Putamen (tissue), 1 donor: Measurements from ENCODE around the gene CRISPLD2.

ENCODE experiments used
- DNase-seq: peaks from one replicate; pipeline ENCODE4 v3.0.0-alpha.2; 2016; ENCODE audit warnings: low spot score

Gene CRISPLD2

DNA sequence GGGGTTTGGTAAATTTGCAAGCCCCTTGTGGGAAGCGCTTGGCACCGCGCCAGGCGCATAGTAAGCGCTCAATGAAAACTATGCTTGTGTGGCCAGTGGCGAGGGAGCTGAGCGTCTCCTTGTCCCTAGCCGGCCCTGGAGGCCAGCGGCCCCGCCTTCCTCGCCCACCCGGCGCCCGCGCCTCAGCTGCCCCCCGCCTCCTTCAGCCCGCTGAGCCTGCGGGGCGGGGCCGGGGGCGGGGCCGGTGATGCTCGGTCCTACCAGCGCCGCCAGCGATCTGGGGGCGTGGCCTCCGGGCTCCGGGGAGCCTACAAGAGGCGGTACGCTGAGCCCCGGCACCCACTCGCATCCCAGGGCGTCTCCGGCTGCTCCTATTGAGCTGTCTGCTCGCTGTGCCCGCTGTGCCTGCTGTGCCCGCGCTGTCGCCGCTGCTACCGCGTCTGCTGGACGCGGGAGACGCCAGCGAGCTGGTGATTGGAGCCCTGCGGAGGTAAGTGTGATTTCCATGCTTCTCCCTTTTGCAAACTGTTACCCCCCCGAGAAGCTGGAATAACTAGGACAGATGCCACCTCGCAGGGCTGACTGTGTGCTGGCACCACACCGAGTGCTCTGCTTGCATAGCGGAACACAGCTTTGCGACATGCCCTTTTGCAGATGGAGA is at the start of gene CRISPLD2:
TSS of gene CRISPLD2 (plus strand) at position 342 of the 661 bp plus-strand sequence. CDS start 18,511 bp downstream, outside the sequence.
- DNase-seq: peak; percentile 80

GRCh38 chr16:84773312-84773711 is 46.5 kb upstream of the CRISPLD2 start:
- no peak for DNase-seq

- DNase-seq: no peak
These were observed 45.0 kb upstream of the CRISPLD2 start for GRCh38 chr16:84774810-84775209.

DNA sequence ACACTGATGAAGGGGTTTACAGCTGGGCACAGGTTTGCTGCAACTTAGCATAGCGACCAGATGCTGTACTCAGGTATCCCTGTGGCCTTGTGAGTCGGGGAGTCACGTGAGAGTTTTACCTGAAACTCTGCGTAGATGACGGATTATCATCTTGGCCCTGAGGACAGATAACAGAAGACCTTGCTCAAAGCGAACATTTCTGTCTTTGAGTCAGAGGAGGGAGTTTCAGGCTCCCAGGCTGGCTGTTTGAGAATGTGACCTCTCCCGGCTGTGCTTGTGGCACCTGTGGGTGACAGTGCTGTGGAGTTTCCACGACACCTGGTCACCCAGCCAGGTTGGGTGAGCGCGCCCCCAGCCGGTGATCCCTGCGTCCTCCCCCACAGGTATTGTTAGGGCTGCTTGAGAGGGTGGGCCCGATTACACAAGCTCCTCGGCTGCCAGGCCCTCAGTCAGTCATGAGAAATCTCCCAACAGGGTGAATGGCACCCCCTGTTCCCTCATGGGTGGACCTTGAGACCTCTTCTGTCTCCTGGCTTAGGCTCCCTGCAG is 44.4 kb upstream of the CRISPLD2 start:
- no peak for DNase-seq

GRCh38 chr16:84777435-84777834 is 42.4 kb upstream of the CRISPLD2 start:
- DNase-seq: no peak

DNA sequence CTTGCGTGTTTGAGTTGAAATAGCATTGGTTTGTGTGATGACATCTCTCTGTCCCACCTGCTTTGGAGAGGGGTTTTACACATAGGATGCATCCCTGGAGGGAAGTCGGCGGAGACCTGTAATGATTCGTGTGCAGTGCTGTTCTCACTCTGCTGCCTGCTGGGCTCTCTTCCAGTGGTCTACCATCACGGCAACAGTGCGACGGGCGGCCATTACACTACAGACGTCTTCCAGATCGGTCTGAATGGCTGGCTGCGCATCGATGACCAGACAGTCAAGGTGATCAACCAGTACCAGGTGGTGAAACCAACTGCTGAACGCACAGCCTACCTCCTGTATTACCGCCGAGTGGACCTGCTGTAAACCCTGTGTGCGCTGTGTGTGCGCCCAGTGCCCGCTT is 41.1 kb upstream of the CRISPLD2 start:
- no peak for DNase-seq

GRCh38 chr16:84780063-84780462 is 39.7 kb upstream of the CRISPLD2 start:
- no peak for DNase-seq

DNA sequence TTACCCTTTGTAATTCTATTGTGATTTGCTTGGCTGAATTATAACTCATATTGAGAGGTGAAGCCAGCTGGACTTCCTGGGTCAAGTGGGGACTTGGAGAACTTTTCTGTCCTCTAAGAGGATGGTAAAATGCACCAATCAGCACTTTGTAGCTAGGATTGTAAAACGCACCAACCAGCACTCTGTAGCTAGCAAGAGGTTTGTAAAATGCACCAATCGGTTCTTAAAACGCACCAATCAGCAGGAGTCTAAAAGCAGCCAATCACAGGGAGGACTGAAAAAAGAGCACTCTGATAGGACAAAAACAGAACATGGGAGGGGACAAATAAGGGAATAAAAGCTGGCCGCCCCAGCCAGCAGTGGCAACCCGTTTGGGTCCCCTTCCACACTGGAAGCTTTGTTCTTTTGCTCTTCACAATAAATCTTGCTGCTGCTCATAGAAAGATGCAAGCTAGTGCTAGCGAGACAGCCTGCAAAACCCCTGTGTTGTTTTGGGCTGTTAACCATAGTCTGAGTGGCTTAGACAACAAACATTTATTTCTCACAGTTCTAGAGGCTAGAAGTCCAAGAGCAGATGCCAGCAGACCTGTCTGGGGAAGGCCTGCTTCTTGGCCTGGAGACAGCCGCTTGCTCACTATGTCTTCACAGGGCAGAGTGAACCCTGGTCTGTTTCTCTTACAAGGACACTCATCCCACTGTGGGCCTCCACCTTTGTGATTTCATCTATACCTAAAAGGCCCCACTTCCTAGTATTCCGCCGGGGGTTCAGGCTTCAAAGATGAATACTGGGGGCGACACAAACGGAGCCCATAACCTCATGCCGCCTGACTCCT is 39.0 kb upstream of the CRISPLD2 start:
- no peak for DNase-seq

DNA sequence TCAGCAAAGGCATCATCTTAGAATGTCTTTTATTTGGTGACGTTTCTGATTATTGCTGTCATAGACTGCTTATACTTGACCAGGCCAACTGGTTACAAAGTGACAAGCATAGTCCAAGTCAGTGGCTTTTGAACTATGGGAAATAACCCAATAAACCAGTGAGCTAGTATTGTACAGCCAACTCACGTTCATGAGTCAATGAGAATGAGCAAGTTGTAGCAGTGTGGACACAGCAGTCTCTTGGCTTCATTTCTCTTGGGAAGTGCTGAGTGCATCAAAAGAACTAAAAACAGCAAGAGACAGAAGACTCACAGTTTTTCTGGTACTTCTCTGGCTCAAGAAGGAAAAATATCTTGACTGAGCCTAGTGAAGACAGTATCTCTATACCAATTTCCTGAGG is 36.9 kb upstream of the CRISPLD2 start:
- DNase-seq: no peak

GRCh38 chr16:84785843-84786581 is 33.8 kb upstream of the CRISPLD2 start:
- no peak for DNase-seq

DNA sequence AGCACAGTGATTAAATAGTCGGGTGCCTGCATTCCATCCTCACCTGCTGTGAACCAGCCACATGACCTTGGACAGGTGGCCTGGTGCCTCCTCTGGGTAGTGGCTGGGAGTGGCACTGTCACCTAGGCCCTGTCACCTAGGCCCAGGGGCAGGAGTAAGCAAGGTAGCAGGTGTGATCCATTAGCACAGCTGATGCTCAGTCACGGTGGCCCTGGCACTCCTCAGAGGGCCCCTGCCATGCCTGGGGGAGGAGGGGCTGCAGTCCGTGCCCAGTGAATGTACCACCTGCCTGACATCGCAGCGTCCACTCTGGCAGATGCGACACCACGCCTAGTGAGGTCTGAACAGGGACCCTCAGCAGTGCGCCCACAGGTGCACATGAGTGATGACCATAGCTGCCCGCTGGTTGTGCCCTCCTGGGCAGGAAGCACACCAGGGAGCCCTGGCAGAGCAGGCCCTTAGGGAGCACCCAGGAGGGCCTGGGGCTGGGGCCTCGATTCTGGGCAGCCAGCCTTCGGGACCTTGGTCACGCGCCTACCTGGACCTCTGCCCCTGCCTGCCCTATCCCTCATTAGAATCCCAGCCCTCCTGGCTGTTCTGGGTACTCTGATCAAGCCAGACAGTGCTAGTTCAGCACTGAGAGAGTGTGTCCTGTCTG is 33.1 kb upstream of the CRISPLD2 start:
- no peak for DNase-seq

DNA sequence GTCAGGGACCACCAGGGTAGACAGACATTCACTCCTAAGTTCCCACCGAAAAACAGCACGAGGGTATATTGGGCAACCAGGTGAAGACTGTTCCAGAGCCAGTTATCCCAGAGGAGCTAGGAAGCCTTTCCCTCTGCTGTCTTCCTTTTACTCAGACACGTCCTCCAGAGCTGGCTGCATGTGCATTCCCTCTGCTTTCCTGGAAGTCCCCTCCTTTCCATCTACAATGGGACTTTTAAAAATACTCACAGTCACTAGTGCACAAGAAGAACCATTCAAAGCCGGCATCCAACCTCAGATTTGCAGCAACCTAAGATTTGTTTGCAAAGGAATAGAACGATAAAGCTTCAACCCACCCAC is 32.5 kb upstream of the CRISPLD2 start:
- DNase-seq: no peak

DNA sequence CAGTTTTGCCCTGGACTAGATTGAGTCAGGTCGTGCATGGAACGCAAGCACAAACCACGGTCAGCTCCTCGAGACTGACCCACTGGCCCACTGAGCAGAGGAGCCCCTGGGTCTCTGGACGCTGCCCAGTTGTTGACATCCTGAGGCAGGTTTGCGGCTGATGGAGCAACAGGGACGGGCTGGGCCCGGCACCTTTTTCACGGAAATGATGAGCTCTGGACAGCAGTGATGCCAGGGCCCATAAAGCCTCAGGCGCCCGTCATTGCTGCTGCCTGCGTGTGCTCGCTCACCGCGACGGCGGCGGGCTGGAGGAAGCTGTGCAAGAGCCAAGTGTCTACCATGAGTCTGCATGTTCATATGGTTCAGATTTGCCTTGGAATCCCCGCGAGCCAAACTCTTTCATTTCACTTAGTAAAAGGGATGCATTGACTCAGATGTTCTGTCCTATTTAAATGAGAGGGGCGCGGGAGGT is 30.8 kb upstream of the CRISPLD2 start:
- no peak for DNase-seq

DNA sequence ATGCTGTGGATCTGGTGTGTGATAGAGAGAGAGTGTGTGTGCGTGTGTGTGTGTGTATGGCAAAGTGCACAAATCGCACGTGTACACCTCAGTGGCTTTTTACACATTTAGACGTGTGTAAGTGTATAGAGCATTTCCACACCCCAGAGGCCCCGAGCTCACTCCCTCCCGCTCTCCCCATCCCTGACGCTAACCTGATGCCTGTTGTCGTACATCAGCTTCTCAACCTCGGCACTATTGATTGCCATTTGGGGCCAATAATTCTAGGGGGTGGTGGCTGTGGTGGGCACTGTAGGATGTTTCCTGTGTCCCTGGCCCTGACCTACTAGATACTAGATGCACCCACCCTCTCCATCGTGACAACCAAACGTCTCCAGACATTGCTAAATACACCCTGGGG is 30.4 kb upstream of the CRISPLD2 start:
- no peak for DNase-seq

- no peak for DNase-seq
These were observed 29.5 kb upstream of the CRISPLD2 start for GRCh38 chr16:84790301-84790700.

GRCh38 chr16:84791088-84791487 is 28.7 kb upstream of the CRISPLD2 start:
- no peak for DNase-seq

GRCh38 chr16:84791501-84791900 is 28.3 kb upstream of the CRISPLD2 start:
- no peak for DNase-seq

GRCh38 chr16:84794186-84794585 is 25.6 kb upstream of the CRISPLD2 start:
- no peak for DNase-seq

GRCh38 chr16:84794626-84795025 is 25.2 kb upstream of the CRISPLD2 start:
- no peak for DNase-seq

DNA sequence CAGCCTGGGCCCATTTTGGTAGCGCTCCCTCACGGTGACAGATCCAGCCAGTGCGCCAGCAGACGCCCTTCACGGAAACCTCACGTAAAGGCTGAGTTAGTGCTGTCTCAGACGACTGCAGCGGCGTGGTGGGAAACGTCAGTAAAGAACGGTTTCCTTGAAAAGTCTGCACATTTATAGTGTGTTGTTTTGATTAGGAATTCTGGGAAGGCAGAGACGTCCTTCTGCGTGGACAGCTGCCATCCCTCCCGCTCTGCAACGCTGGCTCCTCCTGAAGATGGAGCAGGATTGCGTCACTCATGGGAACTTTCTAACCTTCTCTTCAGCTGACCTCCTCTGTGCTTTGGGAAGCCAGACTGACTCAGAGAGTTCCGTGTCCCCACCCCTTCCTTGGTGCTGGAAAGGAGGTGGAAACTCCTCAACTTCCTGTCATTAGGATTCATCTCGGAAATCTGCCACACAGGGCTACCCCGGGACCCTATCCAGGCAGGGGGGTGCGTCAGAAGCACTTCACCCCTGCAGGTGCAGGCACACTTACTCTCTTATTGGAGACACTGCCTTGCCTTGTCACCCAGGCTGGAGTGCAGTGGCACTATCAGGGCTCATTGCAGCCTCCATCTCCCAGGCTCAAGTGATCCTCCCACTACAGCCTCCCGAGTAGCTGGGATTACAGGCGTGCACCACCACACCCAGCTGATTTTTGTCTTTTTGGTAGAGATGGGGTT is 24.3 kb upstream of the CRISPLD2 start:
- DNase-seq: no peak
